Left ventricle myocardium inferior (tissue), 1 donor: ENCODE results near the gene BCL6B. TPM values are rescaled to one million over a fixed set of nuclear protein-coding genes. Genes with fewer than 3 reads are reported as not detected.
A peak's percentile ranks its signal among the peaks of the same experiment; 100 is the strongest.

Source experiments
- DNase-seq: peaks from one replicate; pipeline ENCODE4 v3.0.0-alpha.2; 2020
- H3K27ac ChIP-seq: fragments of 200-600 bp; replicated peaks from 2 replicates; pipeline ENCODE4 v1.8.0; 2021
- H3K27me3 ChIP-seq: fragments of 200-600 bp; 2 replicates; pipeline ENCODE4 v1.8.0; 2021; ENCODE audit warnings: low read depth
- H3K36me3 ChIP-seq: fragments of 200-600 bp; 2 replicates; pipeline ENCODE4 v1.8.0; 2021
- H3K4me1 ChIP-seq: fragments of 200-600 bp; 2 replicates; pipeline ENCODE4 v1.8.0; 2021
- H3K4me3 ChIP-seq: fragments of 200-600 bp; 2 replicates; pipeline ENCODE4 v1.8.0; 2021; ENCODE audit warnings: mild to moderate bottlenecking, moderate library complexity
- H3K9me3 ChIP-seq: fragments of 200-600 bp; replicated peaks from 2 replicates; pipeline ENCODE4 v1.8.0; 2021
- CTCF ChIP-seq: fragments of 200-600 bp; IDR thresholded peaks from 2 replicates; pipeline ENCODE4 v1.8.0; 2021; ENCODE audit warnings: antibody characterized with exemption, mild to moderate bottlenecking, borderline replicate concordance
- intact Hi-C: fragments of 100-400 bp; cut with micrococcal nuclease; formaldehyde crosslinking; loops from one replicate; pipeline ENCODE4 v1.11.0; 2022
- total RNA-seq: library from RNA; stranded (reverse); fragmentation: NEBNext Ultra II Directional; extraction: Animal tissue kit (Norgen Biotek cat#: 25700); gene quantifications from one replicate; pipeline ENCODE4 v1.2.1, GENCODE V29; 2021
- donor health status: DM: no; HTN: yes; CAD: no; lungs with severe emphysema.

BCL6B gene
- total RNA-seq, 1 donor from 2014 or later: 13.7 TPM

DNA sequence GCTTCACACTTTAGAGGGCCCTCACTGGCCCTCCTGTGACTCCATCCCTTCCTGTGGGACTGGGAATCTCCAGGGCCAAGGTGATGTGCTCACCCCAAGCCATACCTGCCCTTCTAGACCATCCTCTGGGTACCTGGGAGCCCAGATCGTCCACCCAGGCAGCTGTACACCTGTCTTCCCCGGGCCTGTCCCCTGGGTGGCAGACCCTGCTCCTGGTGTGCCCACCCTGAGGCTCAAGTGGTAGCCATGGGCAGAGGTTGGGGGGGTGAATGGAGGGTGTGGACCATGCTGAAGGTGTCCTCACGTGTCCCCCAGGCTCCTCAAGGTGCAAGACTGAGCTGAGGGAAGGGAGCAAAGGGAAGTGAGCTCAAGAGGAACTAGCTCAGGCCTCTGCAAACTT is 47.9 kb downstream of the BCL6B start:
- peaks cover 19% of the 10 kb centered on the region for H3K9me3 ChIP-seq
- no peak for TF ChIP-seq CTCF
- H3K27ac ChIP-seq: no peak overlapping the region
- intact Hi-C loops: no loop called here
- peaks cover 19% of the 10 kb centered on the region for H3K27me3 ChIP-seq
- no peak overlapping the region for H3K4me3 ChIP-seq
- H3K4me1 ChIP-seq: no peaks in the 10 kb centered on the region
- no peaks in the 10 kb centered on the region for H3K36me3 ChIP-seq
- DNase-seq: no peak

- Histone ChIP-seq H3K27me3 (peaks cover 15% of the 10 kb centered on the region), H3K4me1 (no peaks in the 10 kb centered on the region), H3K4me3 (no peak overlapping the region), H3K36me3 (no peaks in the 10 kb centered on the region), H3K9me3 (peaks cover 17% of the 10 kb centered on the region), H3K27ac (no peak overlapping the region)
- no peak for TF ChIP-seq CTCF
- no peak for DNase-seq
- intact Hi-C loops: no loop called here
Measured at GRCh38 chr17:7072406-7072805, 49.6 kb downstream of the BCL6B start.

DNA sequence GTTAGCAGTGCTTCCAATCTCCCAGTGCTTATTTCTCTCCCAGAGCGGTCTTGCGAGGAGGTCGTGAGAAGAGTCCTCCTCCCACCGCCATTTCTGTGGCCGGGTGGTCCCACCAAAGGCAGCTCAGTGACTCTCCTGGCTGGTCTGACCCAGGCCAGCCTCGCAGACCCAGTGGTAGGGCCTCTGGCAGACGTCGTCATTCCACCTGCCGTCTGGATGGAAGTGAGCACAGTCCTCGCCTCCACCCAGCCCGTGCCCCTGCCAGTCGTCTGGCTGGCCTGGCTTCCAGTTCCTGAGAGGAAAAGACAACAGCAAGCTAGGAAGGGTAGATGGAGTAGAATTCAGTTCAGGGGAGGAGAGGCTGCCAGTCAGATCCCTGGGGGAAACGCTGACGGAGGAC is 52.1 kb downstream of the BCL6B start:
- H3K36me3 ChIP-seq: no peaks in the 10 kb centered on the region
- H3K27ac ChIP-seq: no peak overlapping the region
- H3K4me1 ChIP-seq: no peaks in the 10 kb centered on the region
- H3K27me3 ChIP-seq: peaks cover 17% of the 10 kb centered on the region
- intact Hi-C loops: no loop called here
- no peaks in the 10 kb centered on the region for H3K9me3 ChIP-seq
- H3K4me3 ChIP-seq: no peak overlapping the region
- no peak for TF ChIP-seq CTCF
- DNase-seq: no peak

DNA sequence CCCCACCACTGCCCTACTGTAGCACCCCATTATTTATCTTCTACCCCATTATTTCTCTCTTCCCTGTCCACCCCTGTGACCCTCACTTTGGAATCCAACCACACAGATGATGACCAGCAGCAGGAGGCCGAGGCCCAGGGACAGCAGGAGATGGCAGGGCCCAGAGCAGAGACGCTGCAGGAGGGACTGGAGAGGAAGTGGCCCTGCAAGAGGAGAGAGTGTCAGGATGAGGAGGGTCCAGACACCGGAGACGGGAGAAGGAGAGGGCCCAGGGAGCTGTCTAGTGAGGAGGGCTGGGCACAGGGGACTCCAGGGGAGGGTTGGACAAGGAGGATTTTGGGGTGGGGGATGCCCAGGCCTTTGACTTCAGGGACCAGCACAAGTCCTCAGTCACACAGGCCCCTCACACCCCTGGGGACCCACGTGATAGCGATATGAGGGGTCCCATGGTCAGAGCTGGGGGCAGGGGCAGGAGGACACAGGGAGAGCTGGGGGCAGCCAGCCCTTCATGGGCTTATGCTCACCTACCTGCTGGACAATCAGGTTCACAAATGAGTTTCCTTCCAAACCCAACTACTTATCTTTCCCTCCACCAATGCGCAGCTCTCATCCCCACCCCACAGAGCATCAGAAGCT is 55.2 kb downstream of the BCL6B start:
- no peak for DNase-seq
- TF ChIP-seq CTCF: no peak
- peak overlapping the region; percentile 17 for H3K4me3 ChIP-seq
- no peaks in the 10 kb centered on the region for H3K9me3 ChIP-seq
- H3K27ac ChIP-seq: no peak overlapping the region
- intact Hi-C loops: no loop called here
- H3K4me1 ChIP-seq: no peaks in the 10 kb centered on the region
- H3K27me3 ChIP-seq: peaks cover 13% of the 10 kb centered on the region
- no peaks in the 10 kb centered on the region for H3K36me3 ChIP-seq

- intact Hi-C loops: no loop called here
- TF ChIP-seq CTCF: no peak
Measured at GRCh38 chr17:7078711-7079110, 55.9 kb downstream of the BCL6B start.

More at GRCh38 chr17:7078711-7079110, 55.9 kb downstream of the BCL6B start:
- Histone ChIP-seq H3K36me3 (no peaks in the 10 kb centered on the region), H3K4me1 (no peaks in the 10 kb centered on the region), H3K27ac (no peak overlapping the region), H3K4me3 (peak overlapping the region; percentile 17), H3K27me3 (peaks cover 13% of the 10 kb centered on the region), H3K9me3 (no peaks in the 10 kb centered on the region)
- no peak for DNase-seq

Other genes with a start within 250 kb of the BCL6B start
- gene FBXO39, start 246.8 kb upstream of the BCL6B start, total RNA-seq: not detected
- not detected for gene TEKT1, start 191.3 kb upstream of the BCL6B start, total RNA-seq
- gene ALOX12, start 27.0 kb upstream of the BCL6B start, total RNA-seq: not detected
- gene RNASEK, start 10.4 kb upstream of the BCL6B start, total RNA-seq: 174 TPM
- gene SLC16A13, start 13.0 kb downstream of the BCL6B start, total RNA-seq: 1.4 TPM
- 0.38 TPM for gene SLC16A11, start 21.0 kb downstream of the BCL6B start, total RNA-seq
- 2.9 TPM for gene CLEC10A, start 57.2 kb downstream of the BCL6B start, total RNA-seq
- 0.22 TPM for gene ASGR2, start 91.8 kb downstream of the BCL6B start, total RNA-seq
- 0.14 TPM for gene ASGR1, start 156.3 kb downstream of the BCL6B start, total RNA-seq
- 14.0 TPM for gene DLG4, start 196.8 kb downstream of the BCL6B start, total RNA-seq
- 1,845 TPM for gene ACADVL, start 196.9 kb downstream of the BCL6B start, total RNA-seq
- 19.8 TPM for gene DVL2, start 211.5 kb downstream of the BCL6B start, total RNA-seq
- gene PHF23, start 216.4 kb downstream of the BCL6B start, total RNA-seq: 22.0 TPM
- gene GABARAP, start 219.4 kb downstream of the BCL6B start, total RNA-seq: 394 TPM
- gene CTDNEP1, start 228.7 kb downstream of the BCL6B start, total RNA-seq: 105 TPM
- gene ELP5, start 229.2 kb downstream of the BCL6B start, total RNA-seq: 62.5 TPM
- 1.6 TPM for gene CLDN7, start 239.4 kb downstream of the BCL6B start, total RNA-seq